ENCODE data around the gene RHBDL3.

The RHBDL3 gene

DNA sequence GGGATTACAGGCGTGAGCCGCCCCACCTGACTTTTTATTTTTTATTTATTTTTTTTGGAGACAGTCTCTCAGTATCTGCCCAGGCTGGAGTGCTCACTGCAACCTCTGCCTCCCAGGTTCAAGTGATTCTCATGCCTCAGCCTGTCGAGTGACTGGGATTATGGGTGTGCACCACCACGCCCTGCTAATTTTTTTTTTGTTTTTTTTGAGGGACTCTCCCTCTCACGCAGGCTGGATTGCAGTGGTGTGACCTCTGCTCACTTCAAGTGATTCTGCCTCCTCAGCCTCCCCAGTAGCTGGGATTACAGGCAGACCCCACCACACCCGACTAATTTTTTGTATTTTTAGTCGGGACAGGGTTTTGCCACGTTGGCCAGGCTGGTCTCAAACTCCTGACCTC is 92.0 kb downstream of the RHBDL3 start:
- no peak for DNase-seq (ENCODE audit: low read depth)

DNA sequence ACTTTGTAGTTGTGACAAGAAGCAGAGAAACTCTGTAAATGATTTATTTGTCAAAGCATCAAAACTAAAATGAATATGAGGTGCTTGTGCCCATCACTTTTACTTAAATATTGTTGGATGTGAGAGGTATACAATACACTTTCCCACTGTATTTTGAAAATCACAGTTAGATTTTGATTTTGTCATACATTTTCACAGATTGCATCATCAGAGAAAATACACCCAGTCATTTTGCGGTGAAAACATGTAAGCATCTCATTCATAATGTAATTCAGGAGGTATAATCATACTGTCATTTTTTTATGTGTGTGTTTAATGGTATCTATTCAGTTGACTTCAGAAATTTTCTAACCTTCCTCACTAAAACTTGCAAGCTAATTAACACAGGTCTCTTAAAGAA is 95.6 kb downstream of the RHBDL3 start:
- no peak for DNase-seq (ENCODE audit: low read depth)

DNA sequence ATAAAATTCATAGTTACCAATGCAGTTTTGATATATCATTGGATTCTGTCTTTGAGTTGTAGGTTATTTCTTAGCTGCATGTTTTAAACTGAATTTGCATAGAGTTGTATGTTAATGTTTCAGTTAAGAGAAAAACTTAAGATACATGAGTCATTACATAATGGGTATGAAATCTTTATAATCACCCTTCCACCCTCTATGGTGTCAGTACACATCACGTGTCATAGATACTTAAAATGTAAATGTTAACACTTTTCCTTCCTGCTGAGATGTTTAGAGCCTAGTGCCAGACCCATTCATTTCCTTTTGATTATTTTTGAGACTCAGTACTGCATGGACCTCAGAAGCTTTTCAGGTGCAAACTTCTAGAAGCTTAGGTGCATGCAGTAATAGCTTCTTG is 104.8 kb downstream of the RHBDL3 start:
- no peak for DNase-seq (ENCODE audit: low read depth)

Data from activated T-helper 9 cell treated with anti-CD3 and anti-CD28 coated beads, Interleukin-2, amount 50 U/mL, for 16 hours (primary cell).